ENCODE measurements around the gene COMMD3. TPM values are rescaled to one million over a fixed set of nuclear protein-coding genes. Genes with fewer than 3 reads are reported as not detected.

Gene COMMD3
- total and polyA plus RNA-seq, 2 of the 8 experiments (the other 6 are each of a cell fraction or from before 2014, with no cell fraction given): 2.3 to 2.7 TPM

DNA sequence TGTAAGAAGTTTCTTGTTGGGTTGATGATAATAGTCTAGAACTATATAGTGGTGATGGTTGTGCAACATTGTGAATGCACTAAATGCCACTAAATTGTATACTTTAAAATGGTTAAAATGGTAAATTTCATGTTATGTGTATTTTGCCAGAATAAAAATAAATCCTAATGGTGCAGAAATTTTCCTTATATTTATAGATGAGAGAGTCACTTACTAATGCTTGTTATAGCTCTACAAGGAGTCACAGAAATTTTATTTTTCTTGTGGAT, 50.2 kb downstream of the COMMD3 start:
- H2BK15ac ChIP-seq (ENCODE audit: low read length): no peak overlapping the region
- H2AK5ac ChIP-seq (ENCODE audit: low read depth, low read length): no peak overlapping the region
- H4K8ac ChIP-seq (ENCODE audit: extremely low read depth, insufficient read depth, low read length): no peak overlapping the region
- TF ChIP-seq, protein P1, sequence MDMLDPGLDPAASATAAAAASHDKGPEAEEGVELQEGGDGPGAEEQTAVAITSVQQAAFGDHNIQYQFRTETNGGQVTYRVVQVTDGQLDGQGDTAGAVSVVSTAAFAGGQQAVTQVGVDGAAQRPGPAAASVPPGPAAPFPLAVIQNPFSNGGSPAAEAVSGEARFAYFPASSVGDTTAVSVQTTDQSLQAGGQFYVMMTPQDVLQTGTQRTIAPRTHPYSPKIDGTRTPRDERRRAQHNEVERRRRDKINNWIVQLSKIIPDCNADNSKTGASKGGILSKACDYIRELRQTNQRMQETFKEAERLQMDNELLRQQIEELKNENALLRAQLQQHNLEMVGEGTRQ (IDR thresholded peaks at IDR 0.05; ENCODE audit: low read length): no peak
- no peak for TF ChIP-seq EP300 (IDR thresholded peaks at IDR 0.05; ENCODE audit: borderline replicate concordance in 1 of 2, low read depth in 2 of 2, low read length in 2 of 2)
- TF ChIP-seq RNF2 (IDR thresholded peaks at IDR 0.05; ENCODE audit: borderline replicate concordance, low read depth, low read length, missing control alignments, poor library complexity, severe bottlenecking): no peak
- no peak for TF ChIP-seq CEBPB (IDR thresholded peaks at IDR 0.05; ENCODE audit: low read depth, low read length)
- no peak for TF ChIP-seq KDM4A (IDR thresholded peaks at IDR 0.05; ENCODE audit: low read depth, low read length, severe bottlenecking)
- TF ChIP-seq TAF1 (IDR thresholded peaks at IDR 0.05; ENCODE audit: low read depth, low read length): no peak
- TF ChIP-seq EZH2 (IDR thresholded peaks at IDR 0.05; ENCODE audit: low read depth, low read length, severe bottlenecking): no peak
- TF ChIP-seq CBX8 (IDR thresholded peaks at IDR 0.05; ENCODE audit: borderline replicate concordance, low read depth, low read length): no peak
- no peak for TF ChIP-seq SIN3A (conservative IDR thresholded peaks at IDR 0.05 in 1 of 2, IDR thresholded peaks at IDR 0.05 in 1 of 2; ENCODE audit: low read depth in 1 of 2, low read length in 2 of 2)
- no peak for TF ChIP-seq ZNF274 (IDR thresholded peaks at IDR 0.05; ENCODE audit: borderline replicate concordance, extremely low read depth, low read length)
- no peak for TF ChIP-seq RBBP5 (IDR thresholded peaks at IDR 0.05; ENCODE audit: borderline replicate concordance, low read depth, low read length)
- no peak for TF ChIP-seq POLR2AphosphoS5 (IDR thresholded peaks at IDR 0.05; ENCODE audit: low read depth, low read length)
- DNase-seq (ENCODE audit: low read depth in 1 of 2, low spot score in 2 of 2) (no peak), FAIRE-seq (no peak)
- H3K4me3 ChIP-seq (ENCODE audit: extremely low read depth in 1 of 4, insufficient read depth in 2 of 4, low read depth in 3 of 4, low read length in 4 of 4): no peak overlapping the region
- H4K20me1 ChIP-seq (replicated peaks in 1 of 2; ENCODE audit: control insufficient read depth in 1 of 2, insufficient read depth in 2 of 2, low read length in 2 of 2): peaks cover 0 to 1% of the 10 kb centered on the region in 2 experiments
- no peak overlapping the region for H2BK20ac ChIP-seq (ENCODE audit: low read length)
- no peaks in the 10 kb centered on the region for H3K79me2 ChIP-seq (ENCODE audit: control insufficient read depth in 1 of 2, insufficient read depth in 2 of 2, low read length in 2 of 2)
- no peak overlapping the region for H2BK12ac ChIP-seq (ENCODE audit: low read depth, low read length)
- H3K14ac ChIP-seq (ENCODE audit: insufficient read length): no peak overlapping the region
- H3K18ac ChIP-seq (ENCODE audit: extremely low read depth, low read length): no peak overlapping the region
- ChIA-PET CTCF (ENCODE audit: partially characterized antibody) (no interaction called here), POLR2A (ENCODE audit: partially characterized antibody) (no interaction called here)
- no peak overlapping the region for H2AFZ ChIP-seq (ENCODE audit: low read length)
- H3K4ac ChIP-seq (replicated peaks; ENCODE audit: insufficient read length, low read depth, low read length): no peak overlapping the region
- no peak overlapping the region for H2BK120ac ChIP-seq (replicated peaks; ENCODE audit: low read depth, low read length)
- H4K5ac ChIP-seq (ENCODE audit: insufficient read length, low read depth, low read length): no peak overlapping the region
- no peak overlapping the region for H4K91ac ChIP-seq (replicated peaks; ENCODE audit: insufficient read length, low read length)
- no peak overlapping the region for H3K27ac ChIP-seq (ENCODE audit: low read depth, low read length)
- H3K56ac ChIP-seq (replicated peaks; ENCODE audit: insufficient read length, low read depth, low read length): no peak overlapping the region
- no peaks in the 10 kb centered on the region for H3K4me1 ChIP-seq (replicated peaks in 1 of 4; ENCODE audit: control insufficient read depth in 3 of 4, insufficient read depth in 4 of 4, low read length in 3 of 4)
- H2BK5ac ChIP-seq (ENCODE audit: low read depth, low read length): no peak overlapping the region
- no peaks in the 10 kb centered on the region for H3K36me3 ChIP-seq (ENCODE audit: control insufficient read depth in 2 of 4, insufficient read depth in 4 of 4, low read length in 3 of 4)
- no peak overlapping the region for H3K9ac ChIP-seq (replicated peaks in 1 of 4; ENCODE audit: extremely low read depth in 1 of 4, low read depth in 3 of 4, low read length in 3 of 4)
- no peaks in the 10 kb centered on the region for H3K79me1 ChIP-seq (ENCODE audit: low read depth, low read length)
- no peaks in the 10 kb centered on the region for H3K23me2 ChIP-seq (ENCODE audit: low read depth, low read length)
- H3K4me2 ChIP-seq (ENCODE audit: insufficient read depth in 1 of 2, low read depth in 2 of 2, low read length in 2 of 2): no peak overlapping the region
- no peaks in the 10 kb centered on the region for H3K27me3 ChIP-seq (replicated peaks in 1 of 4; ENCODE audit: control insufficient read depth in 3 of 4, extremely low read depth in 1 of 4, insufficient read depth in 3 of 4, low read length in 3 of 4)
- no peaks in the 10 kb centered on the region for H3K9me3 ChIP-seq (ENCODE audit: insufficient read depth in 2 of 2, low read depth in 1 of 2, low read length in 1 of 2)
- H3K23ac ChIP-seq (ENCODE audit: insufficient read length): no peak overlapping the region

Measured in H1 (cell line).